GM12801 (cell line): Measurements from ENCODE around the gene C13orf46.

Experiments
- CTCF ChIP-seq: IDR thresholded peaks from one replicate; pipeline ENCODE4 v1.5.1; 2011; ENCODE audit warnings: control low read depth; ENCODE audit not compliant: insufficient read length; ENCODE audit errors: extremely low read depth

Gene C13orf46

GRCh38 chr13:113938716-113939115, 35.2 kb downstream of the C13orf46 start:
- no peak for TF ChIP-seq CTCF

GRCh38 chr13:113938246-113938645, 35.6 kb downstream of the C13orf46 start:
- TF ChIP-seq CTCF: no peak

- TF ChIP-seq CTCF: no peak
Measured at GRCh38 chr13:113937527-113938180, 36.2 kb downstream of the C13orf46 start.

GRCh38 chr13:113937073-113937472, 36.8 kb downstream of the C13orf46 start:
- TF ChIP-seq CTCF: no peak

- no peak for TF ChIP-seq CTCF
Measured at GRCh38 chr13:113936166-113936965, 37.5 kb downstream of the C13orf46 start.

- TF ChIP-seq CTCF: no peak
Measured at GRCh38 chr13:113935001-113935844, 38.7 kb downstream of the C13orf46 start.

GRCh38 chr13:113934576-113934975, 39.3 kb downstream of the C13orf46 start:
- no peak for TF ChIP-seq CTCF
